K562 (cell line): ENCODE data around the gene ADNP. TPM values are rescaled to one million over a fixed set of nuclear protein-coding genes. Genes with fewer than 3 reads are reported as not detected.
A peak's percentile ranks its signal among the peaks of the same experiment; 100 is the strongest.

Source experiments
- ELF4 ChIP-seq: fragments of 450-650 bp; formaldehyde crosslinking; IDR thresholded peaks from 2 replicates; pipeline ENCODE4 v1.4.0; 2022; ENCODE audit warnings: missing genetic modification characterization
- KDM2B ChIP-seq: fragments of 250-450 bp; sonication (Bioruptor Pico); IDR thresholded peaks from 2 replicates; pipeline ENCODE4 v1.8.0; 2021; ENCODE audit warnings: mild to moderate bottlenecking, moderate library complexity
- MAX ChIP-seq: sonication (generic); formaldehyde crosslinking; IDR thresholded peaks from 2 replicates; pipeline ENCODE4 v1.9.0; 2022; ENCODE audit warnings: mild to moderate bottlenecking, missing genetic modification reagents
- MEF2A ChIP-seq: IDR thresholded peaks from 2 replicates; pipeline ENCODE4 v1.6.1; 2011; ENCODE audit warnings: low read depth, mild to moderate bottlenecking, low read length, moderate library complexity; ENCODE audit not compliant: control insufficient read depth
- MTF1 ChIP-seq: fragments of 250-450 bp; sonication (Bioruptor Pico); IDR thresholded peaks from 2 replicates; pipeline ENCODE4 v1.9.0; 2021; ENCODE audit warnings: moderate library complexity, mild to moderate bottlenecking, inconsistent platforms, borderline replicate concordance
- RBM22 ChIP-seq: fragments of 200-400 bp; formaldehyde crosslinking; IDR thresholded peaks from 2 replicates; pipeline ENCODE4 v1.6.1; 2018; ENCODE audit warnings: low read length, low read depth; ENCODE audit not compliant: poor library complexity, severe bottlenecking
- RFX1 ChIP-seq: fragments of 450-650 bp; IDR thresholded peaks from 2 replicates; pipeline ENCODE4 v1.6.1; 2016; ENCODE audit warnings: mild to moderate bottlenecking, moderate library complexity
- SMAD1 ChIP-seq: fragments of 150-350 bp; IDR thresholded peaks from 2 replicates; pipeline ENCODE4 v1.6.1; 2014; ENCODE audit warnings: low read length, low read depth; ENCODE audit not compliant: partially characterized antibody
- TOE1 ChIP-seq, 2 experiments: fragments of 450-650 bp in 1 of 2; sonication (generic) in 1 of 2; formaldehyde crosslinking in 1 of 2; IDR thresholded peaks; 2 replicates each; pipeline versions ENCODE4 v1.7.1 to v1.8.0; 2016 to 2022; ENCODE audit warnings: borderline replicate concordance in 2 of 2, mild to moderate bottlenecking in 2 of 2, antibody characterized with exemption in 1 of 2, inconsistent platforms in 1 of 2, low read depth in 1 of 2, missing genetic modification reagents in 1 of 2, moderate library complexity in 1 of 2
- TSHZ1 ChIP-seq: fragments of 250-450 bp; sonication (Bioruptor Pico); IDR thresholded peaks from 2 replicates; pipeline ENCODE4 v1.4.0; 2020; ENCODE audit warnings: mild to moderate bottlenecking, moderate library complexity
- YBX1 ChIP-seq: fragments of 450-650 bp; IDR thresholded peaks from 2 replicates; pipeline ENCODE4 v1.7.1; 2016; ENCODE audit warnings: mild to moderate bottlenecking
- ZBTB1 ChIP-seq: sonication (generic); formaldehyde crosslinking; IDR thresholded peaks from 2 replicates; pipeline ENCODE4 v1.8.1; 2023; ENCODE audit warnings: missing genetic modification reagents, low read depth, mild to moderate bottlenecking, borderline replicate concordance
- ZFPM2 ChIP-seq: fragments of 250-450 bp; sonication (Bioruptor Pico); IDR thresholded peaks from 2 replicates; pipeline ENCODE4 v1.5.1; 2022; ENCODE audit warnings: mild to moderate bottlenecking
- ZNF174 ChIP-seq: fragments of 250-450 bp; sonication (Bioruptor Pico); IDR thresholded peaks from 2 replicates; pipeline ENCODE4 v1.4.0; 2020; ENCODE audit warnings: mild to moderate bottlenecking
- ZNF347 ChIP-seq: fragments of 450-650 bp; formaldehyde crosslinking; IDR thresholded peaks from 2 replicates; pipeline ENCODE4 v1.4.0; 2020; ENCODE audit warnings: low read depth, mild to moderate bottlenecking, moderate library complexity
- polyA plus RNA-seq, 8 experiments: library from polyadenylated mRNA; depleted of rRNA in 4 of 8; stranded (reverse) in 5 of 8; unstranded in 3 of 8; fragments of >200 nt; fragmentation: Nextera tagmentation in 2 of 8; fragmentation: Illumina TruSeq in 1 of 8; extraction: Ambion mirVana in 2 of 8; extraction: Trizol in 1 of 8; gene quantifications; 2 replicates each; pipeline versions ENCODE4 v1.2.1 to v1.2.3, GENCODE V29; 2011 to 2014; ENCODE audit warnings: inconsistent platforms in 1 of 8, missing spikeins in 1 of 8
- total RNA-seq, 7 experiments: library from RNA; depleted of rRNA in 6 of 7; stranded (reverse); fragments of >200 nt in 6 of 7; fragmentation: Illumina TruSeq in 2 of 7; extraction: Trizol in 2 of 7; gene quantifications; 2 replicates each; pipeline versions ENCODE4 v1.2.1 to v1.2.3, GENCODE V29; 2011 to 2021; ENCODE audit warnings: low replicate concordance in 1 of 7
- TF ChIP-seq, protein P1 (sequence below): fragments of 450-650 bp; IDR thresholded peaks from 2 replicates; pipeline ENCODE4 v1.6.1; 2014; ENCODE audit warnings: low read depth, mild to moderate bottlenecking, moderate library complexity, borderline replicate concordance
- TF ChIP-seq, protein P2 (sequence below): sonication (generic); formaldehyde crosslinking; IDR thresholded peaks from 2 replicates; pipeline ENCODE4 v1.8.0; 2022; ENCODE audit warnings: mild to moderate bottlenecking, missing genetic modification reagents
- TF ChIP-seq, protein P3 (sequence below): fragments of 250-450 bp; sonication (Bioruptor Pico); IDR thresholded peaks from 2 replicates; pipeline ENCODE4 v1.4.0; 2020

Gene ADNP
- total and polyA plus RNA-seq, 9 of the 15 experiments (the other 6 are each of a cell fraction or from before 2014, with no cell fraction given), result 17.8 to 59.9 (median 25.3) TPM

GRCh38 chr20:50931306-50932015, at the start of gene ADNP (continued):
- no peak for TF ChIP-seq MTF1 (CRISPR knock-in tag)
- TF ChIP-seq, protein P1, sequence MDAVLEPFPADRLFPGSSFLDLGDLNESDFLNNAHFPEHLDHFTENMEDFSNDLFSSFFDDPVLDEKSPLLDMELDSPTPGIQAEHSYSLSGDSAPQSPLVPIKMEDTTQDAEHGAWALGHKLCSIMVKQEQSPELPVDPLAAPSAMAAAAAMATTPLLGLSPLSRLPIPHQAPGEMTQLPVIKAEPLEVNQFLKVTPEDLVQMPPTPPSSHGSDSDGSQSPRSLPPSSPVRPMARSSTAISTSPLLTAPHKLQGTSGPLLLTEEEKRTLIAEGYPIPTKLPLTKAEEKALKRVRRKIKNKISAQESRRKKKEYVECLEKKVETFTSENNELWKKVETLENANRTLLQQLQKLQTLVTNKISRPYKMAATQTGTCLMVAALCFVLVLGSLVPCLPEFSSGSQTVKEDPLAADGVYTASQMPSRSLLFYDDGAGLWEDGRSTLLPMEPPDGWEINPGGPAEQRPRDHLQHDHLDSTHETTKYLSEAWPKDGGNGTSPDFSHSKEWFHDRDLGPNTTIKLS, result peak; percentile 95
- TF ChIP-seq, protein P2, sequence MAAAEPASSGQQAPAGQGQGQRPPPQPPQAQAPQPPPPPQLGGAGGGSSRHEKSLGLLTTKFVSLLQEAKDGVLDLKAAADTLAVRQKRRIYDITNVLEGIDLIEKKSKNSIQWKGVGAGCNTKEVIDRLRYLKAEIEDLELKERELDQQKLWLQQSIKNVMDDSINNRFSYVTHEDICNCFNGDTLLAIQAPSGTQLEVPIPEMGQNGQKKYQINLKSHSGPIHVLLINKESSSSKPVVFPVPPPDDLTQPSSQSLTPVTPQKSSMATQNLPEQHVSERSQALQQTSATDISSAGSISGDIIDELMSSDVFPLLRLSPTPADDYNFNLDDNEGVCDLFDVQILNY, result peak; percentile 85; the same call in 1 of the 2 replicates
- no peak for TF ChIP-seq YBX1
- TF ChIP-seq RFX1, result no peak
- TF ChIP-seq ZNF174 (CRISPR knock-in tag), result no peak
- TF ChIP-seq ZBTB1 (CRISPR knock-in tag), result peak; percentile 83; the same call in 1 of the 2 replicates
- TF ChIP-seq ELF4 (CRISPR knock-in tag), result no peak; the same call in 1 of the 2 replicates
- peak; percentile 75; the same call in 1 of the 2 replicates for TF ChIP-seq KDM2B (CRISPR knock-in tag)
- peak; percentile 87 for TF ChIP-seq SMAD1
- TF ChIP-seq TSHZ1, result no peak
- TF ChIP-seq, protein P3, sequence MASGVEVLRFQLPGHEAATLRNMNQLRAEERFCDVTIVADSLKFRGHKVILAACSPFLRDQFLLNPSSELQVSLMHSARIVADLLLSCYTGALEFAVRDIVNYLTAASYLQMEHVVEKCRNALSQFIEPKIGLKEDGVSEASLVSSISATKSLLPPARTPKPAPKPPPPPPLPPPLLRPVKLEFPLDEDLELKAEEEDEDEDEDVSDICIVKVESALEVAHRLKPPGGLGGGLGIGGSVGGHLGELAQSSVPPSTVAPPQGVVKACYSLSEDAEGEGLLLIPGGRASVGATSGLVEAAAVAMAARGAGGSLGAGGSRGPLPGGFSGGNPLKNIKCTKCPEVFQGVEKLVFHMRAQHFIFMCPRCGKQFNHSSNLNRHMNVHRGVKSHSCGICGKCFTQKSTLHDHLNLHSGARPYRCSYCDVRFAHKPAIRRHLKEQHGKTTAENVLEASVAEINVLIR (CRISPR knock-in tag), result 0 out of 2 replicates have a peak, but pooled peaks have one; percentile 28
- peak; percentile 70; the same call in 1 of the 2 replicates for TF ChIP-seq TOE1 (IDR thresholded peaks at IDR 0.05; ENCODE audit: borderline replicate concordance)
- TF ChIP-seq TOE1 (CRISPR knock-in tag; IDR thresholded peaks at IDR 0.05; ENCODE audit: borderline replicate concordance, low read depth), result no peak
- TF ChIP-seq RBM22, result peak; percentile 95
- TF ChIP-seq ZFPM2 (CRISPR knock-in tag), result no peak
- TF ChIP-seq MAX (CRISPR knock-in tag), result peak; percentile 99
- TF ChIP-seq ZNF347 (CRISPR knock-in tag), result no peak
- TF ChIP-seq MEF2A, result peak; percentile 23; the same call in 1 of the 2 replicates
